Measurements from ENCODE around the gene CMTM6. TPM values are rescaled to one million over a fixed set of nuclear protein-coding genes. Genes with fewer than 3 reads are reported as not detected.
"Not testable (repeated sequence)": the region's sequence is repeated elsewhere in the genome, so short reads cannot be mapped to it uniquely, and the experiment has no call there.

Gene CMTM6
- polyA plus RNA-seq, 6 donors from 2014 or later: 89.7 to 156 (median 106) TPM

GRCh38 chr3:32495085-32495484 lies 7.6 kb downstream of the CMTM6 start:
- Mint-ChIP-seq H3K9me3 (no peaks in the 10 kb centered on the region), H3K4me1 (peaks cover 22 to 42% (median 37%) of the 10 kb centered on the region in 3 donors), H3K4me3 (peak overlapping the region in 1 of 8 donors; percentile 22), H3K27me3 (no peaks in the 10 kb centered on the region), H3K36me3 (peaks cover 0 to 9% of the 10 kb centered on the region in 2 donors), H3K27ac (peak overlapping the region in 4 of 6 donors; percentile 19 to 91 (median 56))
- ATAC-seq (ENCODE audit: low read depth in 2 of 2): no peak
- no peak for DNase-seq

DNA sequence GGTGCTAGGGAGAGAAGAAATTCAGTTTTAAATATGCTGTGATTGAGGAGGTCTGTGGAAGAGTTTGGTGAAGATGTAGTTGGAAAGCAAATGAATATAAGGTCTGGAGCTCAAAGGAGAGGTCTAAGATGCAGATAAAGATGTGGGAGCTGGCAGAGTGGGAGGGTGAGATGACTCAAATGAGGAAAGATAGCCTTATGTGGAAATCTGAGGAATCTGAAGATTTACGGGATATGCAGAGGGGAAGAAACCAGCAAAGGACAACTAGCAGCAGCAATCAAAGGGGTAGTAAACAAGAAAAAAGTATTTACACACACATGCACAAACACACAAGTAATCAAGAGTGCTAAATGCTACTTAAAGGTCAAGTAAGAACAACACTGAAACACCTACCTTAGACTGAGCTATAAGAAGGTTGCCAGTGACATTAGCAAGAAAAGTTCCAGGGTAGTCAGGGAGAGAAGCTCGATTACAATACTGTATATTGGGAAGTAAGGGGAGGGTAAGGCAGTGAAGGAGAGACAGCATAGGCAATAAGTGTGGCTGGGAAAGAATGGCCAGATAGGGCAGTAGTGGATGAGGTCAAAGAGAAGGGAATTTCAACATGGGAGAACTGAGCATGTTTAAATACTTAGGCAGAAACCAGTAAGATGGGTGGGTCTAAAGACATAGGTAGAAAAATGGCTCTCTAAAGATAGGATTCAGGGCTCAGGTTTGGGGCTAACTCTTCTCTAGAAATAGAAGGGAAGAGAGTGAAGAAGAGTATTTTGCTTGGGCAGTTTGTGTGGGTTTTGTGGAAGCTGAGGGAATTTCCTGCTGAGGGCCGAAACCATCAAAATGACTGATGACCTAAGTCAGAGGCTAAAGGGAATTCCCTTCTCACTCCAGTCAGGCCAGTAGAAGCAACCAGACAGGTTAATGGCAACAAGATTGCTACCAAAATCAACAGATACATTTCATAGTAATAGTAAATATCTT lies 8.9 kb downstream of the CMTM6 start:
- peak in 1 of 2 donors; percentile 45 for ATAC-seq (ENCODE audit: low read depth in 2 of 2)
- Mint-ChIP-seq H3K4me3 (no peak overlapping the region), H3K27ac (no peak overlapping the region), H3K9me3 (no peaks in the 10 kb centered on the region), H3K4me1 (peaks cover 21 to 35% (median 29%) of the 10 kb centered on the region in 3 donors), H3K36me3 (peaks cover 0 to 9% of the 10 kb centered on the region in 2 donors), H3K27me3 (no peaks in the 10 kb centered on the region)
- no peak for DNase-seq

DNA sequence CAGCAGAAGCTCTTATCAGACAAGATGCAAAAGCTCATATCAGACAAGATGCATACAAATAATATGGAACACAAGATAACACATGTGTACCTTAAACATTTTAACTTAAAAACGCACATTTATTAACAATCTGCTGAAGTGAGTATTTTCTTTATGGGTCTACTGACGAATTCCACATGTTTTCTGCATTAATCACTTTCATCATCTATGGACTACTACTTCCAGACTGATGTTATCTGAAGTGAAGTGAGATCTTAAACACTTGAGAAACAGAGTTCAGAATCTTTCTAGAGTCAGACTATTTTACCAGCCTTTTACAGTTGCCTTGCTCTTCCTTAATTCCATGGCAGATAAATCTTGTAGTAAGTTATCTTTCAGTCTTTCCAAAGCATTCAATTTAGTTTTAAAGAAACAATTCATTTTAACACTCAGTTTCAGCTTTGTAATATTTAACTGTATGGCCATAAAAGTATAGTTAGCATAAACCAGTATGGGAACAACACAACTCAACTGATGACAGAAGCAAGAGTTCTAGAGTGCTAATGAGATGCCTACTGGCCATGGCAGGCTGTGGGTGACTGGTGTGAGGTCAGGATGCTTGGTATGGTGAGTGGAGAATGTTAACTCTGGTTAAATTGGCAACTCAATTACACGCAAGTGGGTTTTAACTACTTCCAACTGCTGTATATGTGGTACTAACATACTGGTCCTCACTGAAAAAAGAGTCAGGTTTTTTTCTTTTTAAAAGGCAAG lies 9.8 kb downstream of the CMTM6 start:
- H3K36me3 Mint-ChIP-seq: peaks cover 0 to 9% of the 10 kb centered on the region in 2 donors
- no peak overlapping the region for H3K4me3 Mint-ChIP-seq
- H3K27ac Mint-ChIP-seq: no peak overlapping the region
- no peaks in the 10 kb centered on the region for H3K9me3 Mint-ChIP-seq
- H3K27me3 Mint-ChIP-seq: no peaks in the 10 kb centered on the region
- DNase-seq (no peak), ATAC-seq (ENCODE audit: low read depth in 2 of 2) (no peak)
- peaks cover 16 to 27% (median 20%) of the 10 kb centered on the region in 3 donors for H3K4me1 Mint-ChIP-seq

GRCh38 chr3:32488474-32489008 lies 14.1 kb downstream of the CMTM6 start:
- Mint-ChIP-seq H3K36me3 (peaks cover 9 to 17% of the 10 kb centered on the region in 2 donors), H3K4me1 (peaks cover 13 to 31% (median 16%) of the 10 kb centered on the region in 3 donors), H3K27me3 (no peaks in the 10 kb centered on the region), H3K27ac (peak overlapping the region in 4 of 6 donors; percentile 11 to 97 (median 39)), H3K4me3 (no peak overlapping the region), H3K9me3 (no peaks in the 10 kb centered on the region)
- no peak for ATAC-seq (ENCODE audit: low read depth in 2 of 2)
- no peak for DNase-seq

GRCh38 chr3:32487781-32488473 lies 14.7 kb downstream of the CMTM6 start:
- peaks cover 13 to 31% (median 16%) of the 10 kb centered on the region in 3 donors for H3K4me1 Mint-ChIP-seq
- no peak for DNase-seq
- H3K27ac Mint-ChIP-seq: peak overlapping the region in 5 of 6 donors; percentile 6 to 97 (median 24)
- peaks cover 9 to 18% of the 10 kb centered on the region in 2 donors for H3K36me3 Mint-ChIP-seq
- no peak overlapping the region for H3K4me3 Mint-ChIP-seq
- H3K27me3 Mint-ChIP-seq: no peaks in the 10 kb centered on the region
- no peak for ATAC-seq (ENCODE audit: low read depth in 2 of 2)
- no peaks in the 10 kb centered on the region for H3K9me3 Mint-ChIP-seq

GRCh38 chr3:32484436-32484835 lies 18.2 kb downstream of the CMTM6 start:
- DNase-seq (peak; percentile 72), ATAC-seq (ENCODE audit: low read depth in 2 of 2) (peak; percentile 97 to 98)
- Mint-ChIP-seq H3K4me1 (peaks cover 18 to 29% (median 25%) of the 10 kb centered on the region in 3 donors), H3K27ac (peak overlapping the region; percentile 93 to 99 (median 97)), H3K9me3 (no peaks in the 10 kb centered on the region), H3K4me3 (peak overlapping the region; percentile 54 to 87 (median 76)), H3K36me3 (peaks cover 27 to 33% of the 10 kb centered on the region in 2 donors), H3K27me3 (no peaks in the 10 kb centered on the region)

DNA sequence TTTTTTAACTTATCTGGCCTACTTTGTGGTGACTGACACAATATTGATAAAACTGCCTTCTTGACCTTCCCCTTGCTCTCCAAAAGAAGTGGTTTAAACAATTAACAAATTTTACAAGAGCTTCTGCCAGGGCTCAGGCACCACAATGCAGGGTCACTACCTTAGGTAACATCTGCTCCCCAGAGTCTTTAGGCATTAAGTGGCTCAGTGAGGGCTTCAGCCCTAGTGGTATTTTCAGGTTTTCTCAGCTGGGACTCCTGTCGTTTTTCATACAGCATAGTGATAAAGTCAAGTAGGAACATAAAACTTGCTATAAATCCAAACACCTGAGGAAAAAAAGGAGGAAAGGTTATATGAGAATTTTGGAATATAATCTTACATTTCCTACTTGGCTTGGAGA lies 18.9 kb downstream of the CMTM6 start:
- H3K27me3 Mint-ChIP-seq: no peaks in the 10 kb centered on the region
- no peak for DNase-seq
- no peak for ATAC-seq (ENCODE audit: low read depth in 2 of 2)
- H3K9me3 Mint-ChIP-seq: no peaks in the 10 kb centered on the region
- H3K4me1 Mint-ChIP-seq: peaks cover 18 to 29% (median 25%) of the 10 kb centered on the region in 3 donors
- peaks cover 27 to 33% of the 10 kb centered on the region in 2 donors for H3K36me3 Mint-ChIP-seq
- no peak overlapping the region for H3K4me3 Mint-ChIP-seq
- H3K27ac Mint-ChIP-seq: peak overlapping the region; percentile 93 to 99 (median 97)

DNA sequence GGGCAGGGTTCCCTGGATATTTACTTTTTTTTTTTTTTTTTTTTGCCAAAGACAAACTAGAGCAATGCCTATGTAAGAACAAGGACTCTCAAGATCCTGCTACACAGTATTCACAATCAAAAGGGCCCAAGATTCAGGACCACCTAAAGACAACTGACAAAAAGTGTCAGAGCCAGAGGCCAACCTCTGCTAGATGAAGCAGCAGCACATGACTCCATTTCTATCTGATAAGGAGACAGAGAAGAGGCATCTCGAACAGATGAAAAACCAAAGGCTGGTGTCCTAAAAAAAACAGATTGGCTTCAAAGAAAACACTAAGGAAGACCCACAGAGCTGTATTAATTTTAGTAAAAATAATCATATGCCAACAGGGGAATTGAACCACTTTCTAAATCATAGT lies 20.0 kb downstream of the CMTM6 start:
- peaks cover 18 to 38% (median 33%) of the 10 kb centered on the region in 3 donors for H3K4me1 Mint-ChIP-seq
- DNase-seq (no peak), ATAC-seq (ENCODE audit: low read depth in 2 of 2) (no peak)
- H3K4me3 Mint-ChIP-seq: no peak overlapping the region
- H3K27ac Mint-ChIP-seq: peak overlapping the region in 5 of 6 donors; percentile 8 to 97 (median 89)
- peaks cover 34 to 41% of the 10 kb centered on the region in 2 donors for H3K36me3 Mint-ChIP-seq
- H3K27me3 Mint-ChIP-seq: no peaks in the 10 kb centered on the region
- H3K9me3 Mint-ChIP-seq: no peaks in the 10 kb centered on the region

DNA sequence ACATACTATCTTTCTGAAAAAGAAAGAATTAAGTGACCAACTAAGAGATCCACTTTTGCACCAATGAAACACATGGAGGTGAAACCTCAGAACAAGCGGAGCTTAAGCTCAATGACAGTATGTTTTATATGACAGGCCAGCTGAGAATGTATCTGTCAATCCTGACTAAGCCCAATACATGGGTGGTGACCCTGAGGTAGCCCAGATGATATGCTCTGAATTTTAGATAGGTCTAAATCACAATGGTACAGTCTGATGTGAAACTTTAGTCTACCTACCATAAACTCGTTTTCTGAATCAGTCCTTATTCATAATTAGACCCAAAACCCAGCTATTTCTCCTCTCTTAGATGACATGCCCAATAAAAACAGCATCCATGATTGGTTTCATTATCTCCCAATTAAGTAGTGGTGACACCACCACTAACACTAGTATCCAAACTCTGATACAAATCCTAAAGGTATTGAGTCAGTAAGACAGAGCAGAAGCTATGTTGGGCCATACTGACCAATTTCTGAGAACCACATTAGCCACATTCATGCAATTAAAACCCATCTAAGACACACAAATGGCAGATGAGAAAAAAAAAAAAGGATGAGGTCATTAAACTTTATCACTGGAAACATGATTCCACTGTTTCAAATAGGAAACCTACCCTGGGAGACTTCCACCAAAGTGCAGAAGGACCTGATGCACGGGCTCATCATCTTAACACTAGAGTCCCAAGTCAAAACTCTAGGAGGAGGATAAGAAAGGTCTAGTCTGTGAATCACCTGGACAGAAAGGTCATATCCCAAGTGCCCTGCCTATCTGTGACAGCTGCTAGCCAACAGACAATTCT lies 20.6 kb downstream of the CMTM6 start:
- no peaks in the 10 kb centered on the region for H3K27me3 Mint-ChIP-seq
- H3K36me3 Mint-ChIP-seq: peaks cover 34 to 39% of the 10 kb centered on the region in 2 donors
- no peak for DNase-seq
- no peak for ATAC-seq (ENCODE audit: low read depth in 2 of 2)
- H3K4me1 Mint-ChIP-seq: peaks cover 20 to 44% (median 40%) of the 10 kb centered on the region in 3 donors
- peak overlapping the region in 5 of 6 donors; percentile 8 to 97 (median 86) for H3K27ac Mint-ChIP-seq
- H3K9me3 Mint-ChIP-seq: no peaks in the 10 kb centered on the region
- H3K4me3 Mint-ChIP-seq: no peak overlapping the region

GRCh38 chr3:32480604-32481003 lies 22.0 kb downstream of the CMTM6 start:
- Mint-ChIP-seq H3K27ac (peak overlapping the region in 3 of 6 donors; percentile 12 to 97 (median 12)), H3K4me3 (no peak overlapping the region), H3K27me3 (no peaks in the 10 kb centered on the region), H3K9me3 (no peaks in the 10 kb centered on the region), H3K4me1 (peaks cover 24 to 50% (median 44%) of the 10 kb centered on the region in 3 donors), H3K36me3 (peaks cover 32 to 35% of the 10 kb centered on the region in 2 donors)
- DNase-seq: no peak
- ATAC-seq (ENCODE audit: low read depth in 2 of 2): no peak

- Mint-ChIP-seq H3K9me3 (no peaks in the 10 kb centered on the region), H3K36me3 (peaks cover 16% of the 10 kb centered on the region in 2 donors), H3K27me3 (no peaks in the 10 kb centered on the region), H3K4me1 (peaks cover 21 to 56% (median 46%) of the 10 kb centered on the region in 3 donors), H3K27ac (peak overlapping the region in 1 of 6 donors; percentile 60), H3K4me3 (peak overlapping the region in 1 of 8 donors; percentile 76)
- DNase-seq: no peak
- no peak for ATAC-seq (ENCODE audit: low read depth in 2 of 2)
Measured at GRCh38 chr3:32474201-32474600, 28.5 kb downstream of the CMTM6 start.

GRCh38 chr3:32472151-32472550 lies 30.5 kb downstream of the CMTM6 start:
- H3K9me3 Mint-ChIP-seq; H3K4me3 Mint-ChIP-seq; H3K36me3 Mint-ChIP-seq; H3K27me3 Mint-ChIP-seq; ATAC-seq (ENCODE audit: low read depth in 2 of 2); DNase-seq: not testable (repeated sequence)
- Mint-ChIP-seq H3K27ac (peak overlapping the region in 1 of 6 donors; percentile 49), H3K4me1 (peaks cover 33 to 60% (median 48%) of the 10 kb centered on the region in 3 donors)
